Measurements from ENCODE around the gene CFAP53.

CFAP53 gene

GRCh38 chr18:50192995-50193795, 73.1 kb downstream of the CFAP53 start:
- no peak for DNase-seq

- no peak for DNase-seq
Observed at GRCh38 chr18:50190926-50191325, 75.4 kb downstream of the CFAP53 start.

DNA sequence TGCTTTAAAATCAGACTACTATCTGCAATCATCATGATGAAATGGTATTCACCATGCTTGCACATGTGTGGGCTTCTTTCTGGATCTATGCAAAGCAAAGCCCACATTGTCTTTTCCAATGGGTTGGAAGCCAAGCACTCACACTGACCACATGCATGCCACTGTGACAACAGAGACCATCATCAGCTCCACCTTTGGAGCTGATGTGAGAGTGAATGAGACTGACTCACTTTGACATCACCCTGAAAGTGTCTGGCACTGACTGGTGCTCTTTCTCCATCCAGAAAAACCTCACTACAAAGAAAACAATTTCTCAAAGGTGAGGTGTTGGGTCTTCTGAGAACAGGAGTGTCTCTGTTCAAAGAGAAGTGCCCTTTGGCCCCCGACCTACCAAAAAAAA, 76.1 kb downstream of the CFAP53 start:
- peak; percentile 8 for DNase-seq

GRCh38 chr18:50189160-50189559, 77.1 kb downstream of the CFAP53 start:
- DNase-seq, result no peak

DNA sequence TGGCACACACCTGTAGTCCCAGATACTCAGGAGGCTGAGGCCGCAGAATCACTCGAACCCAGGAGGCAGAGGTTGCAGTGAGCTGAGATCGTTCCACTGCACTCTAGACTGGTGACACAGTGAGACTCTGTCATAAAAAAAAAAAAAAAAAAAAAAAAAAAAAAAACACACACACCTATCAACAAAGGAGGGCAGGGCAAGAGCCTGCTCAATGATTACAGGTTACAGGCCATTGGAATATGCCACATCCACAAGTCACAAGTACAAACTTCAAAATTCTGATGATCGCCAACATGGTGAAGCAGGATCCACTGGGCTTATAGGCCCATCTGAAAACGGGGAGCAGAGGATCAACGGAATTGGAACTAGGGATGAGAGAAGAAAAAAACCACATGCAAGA, 77.6 kb downstream of the CFAP53 start:
- DNase-seq, result no peak

DNA sequence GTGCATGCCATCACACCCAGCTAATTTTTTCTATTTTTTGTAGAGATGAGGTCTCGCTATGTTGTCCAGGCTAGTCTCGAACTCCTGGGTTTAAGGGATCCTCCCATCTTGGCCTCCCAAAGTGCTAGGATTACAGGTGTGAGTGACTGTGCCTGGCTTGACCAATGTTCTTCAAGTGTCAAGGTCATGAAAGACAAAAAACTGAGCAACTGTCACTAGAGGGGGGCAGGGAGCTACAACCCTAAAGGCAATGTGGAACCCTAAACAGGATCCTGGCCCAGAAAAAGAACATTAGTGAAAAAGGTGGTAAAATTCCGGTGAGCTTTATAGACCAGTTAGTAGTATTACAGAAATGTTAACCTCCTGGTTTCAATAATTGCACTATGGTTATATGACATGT, 78.6 kb downstream of the CFAP53 start:
- no peak for DNase-seq

GRCh38 chr18:50186385-50186784, 79.9 kb downstream of the CFAP53 start:
- no peak for DNase-seq

DNA sequence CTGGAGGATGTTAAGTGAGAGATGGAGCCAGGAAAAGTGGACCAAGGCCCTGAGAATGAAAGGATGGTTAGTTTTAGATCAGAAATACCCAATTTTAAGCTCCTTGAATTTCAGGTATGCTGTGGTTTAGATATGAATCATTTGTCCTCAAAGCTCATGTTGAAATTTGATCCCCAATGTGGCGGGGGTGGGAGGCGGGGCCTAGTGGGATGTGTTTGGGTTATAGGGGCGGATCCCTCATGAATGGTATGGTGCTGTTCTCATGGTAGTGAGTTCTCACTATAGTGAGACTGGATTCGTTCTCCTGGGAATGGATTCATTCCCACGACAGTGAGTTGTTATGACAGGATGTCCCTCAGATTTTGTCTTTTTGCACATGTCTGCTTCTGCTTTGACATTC, 82.7 kb downstream of the CFAP53 start:
- no peak for DNase-seq

DNA sequence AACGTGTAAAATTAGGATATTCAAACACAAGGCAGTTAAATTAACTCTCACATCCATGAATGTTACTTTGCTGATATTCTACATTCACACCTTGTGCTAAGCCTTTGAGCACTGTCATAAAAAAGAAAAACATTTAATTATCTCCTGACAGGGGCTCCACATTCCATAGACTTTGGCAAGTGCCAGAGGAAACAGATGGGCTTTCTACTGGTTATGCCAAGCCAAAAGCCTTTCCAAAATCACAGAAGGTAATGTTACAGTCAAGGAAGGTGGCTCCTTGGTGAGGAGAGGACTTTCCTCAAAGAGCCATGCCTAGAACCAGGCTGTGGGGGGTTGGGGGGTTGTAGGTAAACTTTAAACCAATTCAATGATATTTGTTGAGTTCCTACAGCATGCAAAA, 83.8 kb downstream of the CFAP53 start:
- no peak for DNase-seq

DNA sequence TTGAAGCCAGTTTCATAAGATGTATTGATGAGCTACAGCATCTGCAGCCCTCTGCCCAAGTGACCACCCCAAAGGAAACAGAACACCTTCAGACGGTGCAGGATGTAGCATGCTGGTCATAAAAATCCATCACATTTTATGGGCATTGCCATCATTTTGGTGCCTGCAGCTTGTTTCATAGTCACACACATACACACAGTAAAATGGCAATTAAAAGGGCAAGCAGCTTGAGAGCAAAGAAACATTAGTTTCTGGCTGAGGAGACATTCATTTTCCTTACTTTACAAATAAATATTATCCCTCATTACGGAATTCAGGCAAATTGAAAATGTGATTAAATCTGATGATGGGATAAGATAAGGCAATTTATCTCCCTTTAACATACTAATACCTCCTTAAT, 84.7 kb downstream of the CFAP53 start:
- DNase-seq, result no peak

- DNase-seq, result no peak
Observed at GRCh38 chr18:50179465-50179864, 86.8 kb downstream of the CFAP53 start.

GRCh38 chr18:50177294-50177992, 88.9 kb downstream of the CFAP53 start:
- no peak for DNase-seq

Data from stimulated activated CD4-positive, alpha-beta T cell treated with anti-CD3 and anti-CD28 coated beads, Interleukin-4, amount 100 ng/mL, for 24 hours (primary cell).